ENCODE data around the gene CEP128. TPM values are rescaled to one million over a fixed set of nuclear protein-coding genes. Genes with fewer than 3 reads are reported as not detected.

CEP128 gene
- total and polyA plus RNA-seq, 7 donors = 0.79 to 2.3 (median 1.8) TPM

GRCh38 chr14:80485764-80486163 is 455.8 kb downstream of the CEP128 start:
- Histone ChIP-seq H3K4me3 (no peak overlapping the region), H3K27me3 (ENCODE audit: insufficient read depth in 3 of 3, low read length in 2 of 3) (no peaks in the 10 kb centered on the region), H3K4me1 (no peaks in the 10 kb centered on the region), H3K36me3 (ENCODE audit: insufficient read depth in 1 of 2, low read depth in 1 of 2) (peaks cover 0 to 2% of the 10 kb centered on the region in 2 donors), H3K27ac (no peak overlapping the region), H3K9me3 (no peaks in the 10 kb centered on the region)
- TF ChIP-seq CTCF (IDR thresholded peaks at IDR 0.05) = no peak
- intact Hi-C loops (cut with DNase I) = no loop called here
- no peak for DNase-seq
- 95 to 99% (median 95%) methylated on average over 2 of the region's 2 CpGs for WGBS, 3 donors
- no peak for ATAC-seq

GRCh38 chr14:80483331-80483730 is 458.2 kb downstream of the CEP128 start:
- Histone ChIP-seq H3K27me3 (ENCODE audit: insufficient read depth in 3 of 3, low read length in 2 of 3) (no peaks in the 10 kb centered on the region), H3K4me3 (no peak overlapping the region), H3K4me1 (no peaks in the 10 kb centered on the region), H3K27ac (no peak overlapping the region), H3K9me3 (no peaks in the 10 kb centered on the region), H3K36me3 (ENCODE audit: insufficient read depth in 1 of 2, low read depth in 1 of 2) (peaks cover 0 to 2% of the 10 kb centered on the region in 2 donors)
- intact Hi-C loops (cut with DNase I) = no loop called here
- DNase-seq (no peak), ATAC-seq (no peak)
- TF ChIP-seq CTCF (IDR thresholded peaks at IDR 0.05) = no peak
- 89 to 96% (median 94%) methylated on average over 2 of the region's 2 CpGs for WGBS, 3 donors

GRCh38 chr14:80477388-80478160 is 464.0 kb downstream of the CEP128 start:
- no peak overlapping the region for H3K4me3 ChIP-seq
- no peaks in the 10 kb centered on the region for H3K9me3 ChIP-seq
- 39 to 53% (median 41%) methylated on average over 6 of the region's 6 CpGs for WGBS, 3 donors
- H3K4me1 ChIP-seq = no peaks in the 10 kb centered on the region
- TF ChIP-seq CTCF (IDR thresholded peaks at IDR 0.05) = no peak
- intact Hi-C loops (cut with DNase I) = no loop called here
- no peak overlapping the region for H3K27ac ChIP-seq
- DNase-seq = no peak
- H3K27me3 ChIP-seq (ENCODE audit: insufficient read depth in 3 of 3, low read length in 2 of 3) = no peaks in the 10 kb centered on the region
- no peak for ATAC-seq
- peaks cover 1 to 13% of the 10 kb centered on the region in 2 donors for H3K36me3 ChIP-seq (ENCODE audit: insufficient read depth in 1 of 2, low read depth in 1 of 2)

GRCh38 chr14:80475074-80475473 is 466.5 kb downstream of the CEP128 start:
- DNase-seq = no peak
- no peaks in the 10 kb centered on the region for H3K27me3 ChIP-seq (ENCODE audit: insufficient read depth in 3 of 3, low read length in 2 of 3)

More at GRCh38 chr14:80475074-80475473, 466.5 kb downstream of the CEP128 start:
- ATAC-seq = no peak
- Histone ChIP-seq H3K9me3 (peaks cover 4% of the 10 kb centered on the region), H3K27ac (no peak overlapping the region), H3K4me1 (no peaks in the 10 kb centered on the region), H3K4me3 (no peak overlapping the region), H3K36me3 (ENCODE audit: insufficient read depth in 1 of 2, low read depth in 1 of 2) (peaks cover 7 to 11% of the 10 kb centered on the region in 2 donors)
- no peak for TF ChIP-seq CTCF (IDR thresholded peaks at IDR 0.05)
- intact Hi-C loops (cut with DNase I) = no loop called here
- 94 to 97% (median 97%) methylated on average over 4 of the region's 4 CpGs for WGBS, 3 donors

Data from psoas muscle (tissue), 8 donors.